CD4-positive, alpha-beta T cell treated with Interferon gamma for 1 hour (primary cell): ENCODE measurements around the gene KCNH6.
A peak's percentile ranks its signal among the peaks of the same experiment; 100 is the strongest.

Source experiments
- DNase-seq: peaks from one replicate; pipeline ENCODE4 v3.0.0-alpha.2; 2020

KCNH6 gene

DNA sequence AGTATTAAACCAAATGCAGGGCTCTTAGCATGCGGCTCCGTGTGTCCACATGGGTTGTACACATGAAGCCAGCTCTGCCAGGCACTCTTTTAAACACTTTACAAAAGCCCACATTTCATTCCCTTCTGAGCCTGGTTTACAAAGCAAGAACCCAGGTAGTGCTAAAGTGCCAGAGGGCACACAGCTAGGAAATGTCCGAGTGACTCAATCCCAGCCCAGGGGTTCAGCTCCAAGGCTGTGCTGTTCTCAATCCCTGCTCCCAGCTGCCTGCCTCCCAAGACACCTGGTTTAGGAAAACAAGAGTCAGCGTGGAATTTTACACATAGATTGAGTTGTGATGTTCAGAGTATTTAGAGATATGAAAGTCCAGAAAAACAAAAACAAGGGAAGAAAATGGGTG, 13.8 kb downstream of the KCNH6 start:
- DNase-seq: no peak

DNA sequence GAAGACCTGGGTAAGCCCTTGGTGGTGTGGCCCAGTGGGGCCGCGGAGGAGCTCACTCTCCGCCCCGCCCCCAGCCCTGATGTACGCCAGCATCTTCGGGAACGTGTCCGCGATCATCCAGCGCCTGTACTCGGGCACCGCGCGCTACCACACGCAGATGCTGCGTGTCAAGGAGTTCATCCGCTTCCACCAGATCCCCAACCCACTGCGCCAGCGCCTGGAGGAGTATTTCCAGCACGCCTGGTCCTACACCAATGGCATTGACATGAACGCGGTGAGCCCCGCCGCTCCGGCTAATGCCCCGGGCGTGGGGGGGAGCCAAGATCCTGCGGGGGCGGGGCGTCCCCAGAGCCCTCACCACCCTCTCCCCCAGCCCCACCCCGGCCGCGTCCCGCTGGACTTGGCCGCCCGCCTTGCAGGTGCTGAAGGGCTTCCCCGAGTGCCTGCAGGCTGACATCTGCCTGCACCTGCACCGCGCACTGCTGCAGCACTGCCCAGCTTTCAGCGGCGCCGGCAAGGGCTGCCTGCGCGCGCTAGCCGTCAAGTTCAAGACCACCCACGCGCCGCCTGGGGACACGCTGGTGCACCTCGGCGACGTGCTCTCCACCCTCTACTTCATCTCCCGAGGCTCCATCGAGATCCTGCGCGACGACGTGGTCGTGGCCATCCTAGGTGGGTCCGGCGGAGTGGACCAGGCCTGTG, 15.0 kb downstream of the KCNH6 start:
- DNase-seq: no peak

DNA sequence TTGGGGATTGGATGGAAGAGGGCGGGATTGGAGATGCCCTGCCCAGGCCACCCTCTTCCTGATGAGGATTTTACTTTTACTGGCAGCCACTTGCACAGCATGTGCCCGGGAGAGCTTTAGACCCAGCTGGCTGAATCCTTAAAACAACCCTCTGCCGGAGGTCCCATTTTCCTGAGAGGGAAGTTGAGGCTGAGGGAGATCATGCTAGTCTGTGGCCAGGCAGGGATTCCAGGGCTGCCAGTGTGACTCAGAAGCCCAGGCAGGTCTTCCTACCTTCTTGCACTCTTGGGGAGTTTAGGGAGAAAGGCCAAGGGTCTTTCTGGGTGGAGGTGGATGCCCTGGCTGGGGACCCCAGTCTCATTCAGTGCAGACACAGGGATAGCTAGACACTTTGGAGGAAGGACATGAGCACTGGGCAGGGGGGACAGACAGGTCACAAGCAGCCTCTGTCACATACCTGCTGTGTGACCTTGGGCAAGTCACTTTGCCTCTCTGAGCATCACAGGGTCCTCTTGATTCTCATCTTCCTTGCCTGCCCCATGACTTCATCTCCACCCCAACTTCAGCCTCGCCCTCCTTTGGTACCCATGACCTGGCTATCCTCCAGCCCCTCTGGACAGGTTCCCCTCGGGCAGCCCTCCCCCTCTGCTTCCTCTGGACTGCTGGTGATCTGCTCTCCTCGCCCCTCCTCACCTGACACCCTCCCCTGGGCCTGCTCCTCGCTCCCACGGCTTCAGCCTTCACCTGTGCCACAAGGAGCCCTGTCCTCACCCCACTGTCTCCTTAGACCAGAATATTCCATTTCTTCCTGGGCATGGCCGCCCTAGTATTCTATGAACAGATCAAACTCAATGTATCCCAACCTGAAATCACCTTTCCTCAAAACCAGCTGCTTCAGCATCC, 15.8 kb downstream of the KCNH6 start:
- no peak for DNase-seq

DNA sequence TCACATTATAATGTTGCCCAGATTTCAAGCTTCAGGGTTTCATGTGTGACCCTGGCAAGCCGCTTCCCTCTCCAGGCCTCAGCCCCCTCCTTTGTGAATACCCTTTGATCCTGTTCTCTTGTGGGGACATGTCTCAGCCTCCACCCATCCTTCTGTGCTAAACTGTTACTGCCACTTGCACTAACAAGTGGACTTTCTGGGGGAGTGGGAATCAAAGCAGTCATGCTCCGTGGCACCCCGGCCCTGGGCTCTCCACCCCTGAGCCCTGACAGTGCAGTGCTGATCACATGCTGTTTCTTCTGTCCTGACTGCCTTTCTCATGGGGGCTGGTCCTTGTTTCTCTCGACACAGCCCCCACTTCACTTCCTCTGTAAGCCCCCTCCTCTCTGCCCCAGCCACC, 17.4 kb downstream of the KCNH6 start:
- DNase-seq: no peak

DNA sequence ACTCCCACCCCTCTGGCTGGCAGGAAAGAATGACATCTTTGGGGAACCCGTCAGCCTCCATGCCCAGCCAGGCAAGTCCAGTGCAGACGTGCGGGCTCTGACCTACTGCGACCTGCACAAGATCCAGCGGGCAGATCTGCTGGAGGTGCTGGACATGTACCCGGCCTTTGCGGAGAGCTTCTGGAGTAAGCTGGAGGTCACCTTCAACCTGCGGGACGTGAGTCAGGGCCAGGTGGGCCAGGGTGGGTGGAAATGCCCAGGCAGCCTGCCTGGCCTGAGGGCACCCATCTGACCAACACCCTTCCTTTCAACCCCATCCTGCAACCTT, 19.0 kb downstream of the KCNH6 start:
- no peak for DNase-seq

DNA sequence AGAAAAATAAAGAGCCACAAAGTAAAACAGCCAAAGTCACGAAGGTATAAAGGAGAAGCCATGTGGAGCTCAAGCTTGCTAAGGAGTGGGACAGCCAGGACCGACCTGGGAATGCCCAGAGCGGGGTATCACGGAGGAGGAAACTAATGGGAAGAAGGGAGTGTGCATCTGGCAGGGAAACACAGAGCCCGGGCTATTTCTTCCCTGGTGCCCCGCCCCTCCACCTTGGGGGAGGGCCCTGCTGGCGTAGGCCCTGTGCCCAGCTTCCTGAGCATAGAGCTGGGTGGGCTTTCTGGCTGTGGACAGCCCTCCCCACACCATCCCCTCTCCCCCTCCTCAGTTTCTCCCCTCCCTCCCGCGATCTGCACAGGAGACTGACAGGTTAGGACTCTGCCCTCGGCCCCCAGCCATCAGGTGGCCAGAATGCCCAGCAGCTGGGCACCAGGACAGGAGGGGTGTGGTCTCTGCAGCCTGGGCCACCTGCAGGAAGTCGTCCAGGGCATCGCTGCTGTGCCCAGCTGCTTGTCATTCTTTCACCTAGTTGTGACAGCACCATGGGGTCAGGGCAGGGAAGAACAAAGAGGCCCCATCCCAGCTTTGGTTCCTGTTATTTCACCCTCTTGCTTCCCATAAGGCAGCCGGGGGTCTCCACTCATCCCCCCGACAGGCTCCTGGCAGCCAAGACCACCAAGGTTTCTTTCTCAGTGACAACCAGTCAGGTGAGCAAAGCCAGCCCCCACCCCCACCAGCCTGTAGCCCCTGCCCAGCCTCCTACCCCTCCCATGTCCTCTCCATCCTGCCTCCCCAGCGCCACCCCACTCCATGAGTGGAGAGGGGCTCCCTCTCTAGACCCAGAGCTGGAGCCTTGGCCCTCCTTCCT, 20.0 kb downstream of the KCNH6 start:
- no peak for DNase-seq

DNA sequence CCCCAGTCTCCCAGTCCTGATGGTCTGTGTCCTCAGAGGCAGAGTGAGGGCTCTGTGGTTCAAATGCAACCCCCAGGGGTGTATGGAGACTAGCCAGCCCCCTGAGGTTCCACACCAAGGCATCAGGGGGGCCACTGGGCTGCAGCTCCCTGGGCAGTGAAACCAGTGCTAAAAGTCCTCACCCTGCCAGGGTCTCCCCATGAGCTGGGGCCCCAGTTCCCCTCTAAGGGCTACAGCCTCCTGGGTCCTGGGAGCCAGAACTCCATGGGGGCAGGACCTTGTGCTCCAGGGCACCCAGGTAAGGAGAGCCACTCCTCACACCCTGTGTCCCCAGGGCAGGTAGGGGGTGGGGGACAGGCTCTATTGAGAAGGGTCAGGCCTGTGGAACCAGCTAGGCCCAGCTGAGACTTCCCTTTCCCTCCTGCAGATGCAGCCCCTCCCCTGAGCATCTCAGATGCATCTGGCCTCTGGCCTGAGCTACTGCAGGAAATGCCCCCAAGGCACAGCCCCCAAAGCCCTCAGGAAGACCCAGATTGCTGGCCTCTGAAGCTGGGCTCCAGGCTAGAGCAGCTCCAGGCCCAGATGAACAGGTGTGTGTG, 20.8 kb downstream of the KCNH6 start:
- DNase-seq: no peak

DNA sequence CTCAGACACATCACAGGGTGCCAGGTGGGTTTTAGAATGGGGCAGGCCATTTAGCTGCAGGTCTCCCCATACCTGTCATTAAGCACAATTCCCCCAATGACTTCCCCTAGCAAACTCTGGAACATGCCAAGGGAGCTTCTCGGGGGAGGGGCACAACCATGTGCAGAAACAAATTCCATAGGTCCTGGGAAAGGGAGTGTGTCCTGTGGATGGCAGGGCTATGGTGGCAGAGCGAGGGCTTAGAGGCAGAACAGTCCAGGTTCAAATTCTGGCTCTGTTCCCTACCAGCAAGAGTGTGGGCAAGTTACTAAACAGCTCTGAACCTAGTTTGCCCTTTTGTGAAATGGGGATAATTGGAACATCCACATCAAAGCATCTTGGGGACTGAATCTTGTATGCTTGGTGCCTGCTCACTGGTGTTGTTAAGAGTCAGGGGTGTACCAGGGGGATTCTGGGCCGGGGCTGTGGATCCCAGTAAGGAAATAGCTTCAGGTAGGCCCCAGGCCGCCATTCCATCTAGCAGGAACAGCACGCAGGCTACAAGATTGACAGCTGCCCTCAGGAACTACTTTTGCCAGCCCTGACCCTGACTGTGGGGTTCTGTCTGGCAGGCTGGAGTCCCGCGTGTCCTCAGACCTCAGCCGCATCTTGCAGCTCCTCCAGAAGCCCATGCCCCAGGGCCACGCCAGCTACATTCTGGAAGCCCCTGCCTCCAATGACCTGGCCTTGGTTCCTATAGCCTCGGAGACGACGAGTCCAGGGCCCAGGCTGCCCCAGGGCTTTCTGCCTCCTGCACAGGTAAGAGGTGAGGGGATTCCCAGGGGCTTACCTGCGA, 21.5 kb downstream of the KCNH6 start:
- DNase-seq: no peak

DNA sequence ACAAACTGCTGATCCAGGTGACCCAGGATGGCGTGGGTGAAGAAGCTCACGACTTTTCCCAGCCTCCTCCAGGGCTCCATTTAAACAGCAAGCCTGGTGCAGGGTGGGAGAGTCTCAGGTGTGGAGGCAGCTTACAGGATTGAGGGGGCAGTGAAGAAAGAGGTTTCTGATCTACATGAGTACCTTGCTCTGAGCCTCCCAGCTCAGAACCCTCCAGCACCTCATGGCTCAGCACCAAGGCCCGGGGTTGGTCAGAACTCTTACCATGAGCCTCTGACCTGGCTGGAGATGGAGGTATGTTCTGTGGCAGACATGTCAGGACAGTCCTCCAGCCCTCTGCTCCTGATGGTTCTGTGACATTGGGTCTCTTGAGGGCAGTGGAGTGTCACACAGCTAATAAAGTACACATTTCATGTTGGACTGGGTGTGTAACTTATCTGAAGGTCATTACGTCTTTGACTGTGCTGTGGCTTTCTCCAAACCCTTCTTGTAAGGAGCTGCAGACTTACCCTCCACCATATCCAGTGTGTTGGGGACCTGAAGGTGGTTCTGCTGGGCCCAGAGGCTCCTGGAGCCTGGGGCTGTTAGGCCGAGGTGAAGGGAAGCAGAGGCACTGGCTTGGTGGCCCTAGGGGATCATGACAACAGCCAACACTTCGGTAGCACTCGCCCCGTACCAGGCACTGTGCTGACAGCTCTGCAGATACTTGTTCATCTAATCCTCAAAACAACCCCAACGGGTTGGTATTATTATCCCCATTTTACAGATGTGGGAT, 23.3 kb downstream of the KCNH6 start:
- no peak for DNase-seq

DNA sequence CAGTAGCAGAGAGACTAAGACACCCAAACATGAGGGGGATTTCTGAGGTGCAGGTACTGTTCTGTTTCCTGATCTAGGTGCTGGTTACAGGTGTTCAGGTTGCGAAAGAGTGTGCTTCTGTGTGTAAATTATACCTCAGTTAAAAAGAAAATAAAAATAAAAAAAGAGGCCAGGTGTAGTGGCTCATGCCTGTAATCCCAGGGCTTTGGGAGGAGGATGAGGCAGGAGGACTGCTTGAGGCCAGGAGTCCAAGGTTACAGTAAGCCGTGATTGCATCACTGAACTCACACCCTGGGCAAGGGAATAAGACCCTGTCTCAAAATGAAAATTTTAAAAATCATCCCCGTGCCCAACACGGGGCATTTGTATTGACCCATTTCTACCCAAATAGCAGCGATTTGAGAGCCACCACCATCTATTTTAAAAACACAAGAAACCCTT, 23.9 kb downstream of the KCNH6 start:
- no peak for DNase-seq

DNA sequence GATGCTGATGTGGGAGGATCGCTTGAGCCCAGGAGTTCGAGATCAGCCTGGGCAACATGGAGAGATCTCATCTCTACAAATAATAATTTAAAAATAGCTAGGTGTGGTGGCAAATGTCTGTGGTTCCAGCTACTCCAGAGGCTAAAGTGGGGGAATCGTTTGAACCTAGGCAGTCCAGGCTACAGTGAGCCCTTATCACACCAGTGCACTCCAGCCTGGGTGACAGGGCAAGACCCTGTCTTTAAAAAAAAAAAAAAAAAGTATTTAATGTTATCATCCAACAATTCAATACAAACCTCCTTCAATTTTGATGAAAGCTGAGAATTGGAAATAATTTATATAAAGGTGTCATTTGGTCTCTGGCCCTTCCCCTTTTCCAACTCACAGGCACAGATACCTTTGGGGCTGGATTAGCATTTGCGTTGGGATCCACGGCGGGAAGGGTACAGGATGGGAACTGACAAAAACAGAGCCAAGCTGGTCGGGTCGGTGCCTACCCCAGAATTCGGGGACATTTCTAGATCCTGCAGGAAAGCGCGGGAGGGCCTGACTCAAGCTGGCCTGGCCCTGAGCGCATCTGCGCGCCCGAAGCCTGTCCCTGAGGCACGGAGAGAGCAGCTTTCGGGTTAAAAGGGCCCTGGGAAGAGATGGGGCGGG, 26.3 kb downstream of the KCNH6 start:
- DNase-seq: no peak

DNA sequence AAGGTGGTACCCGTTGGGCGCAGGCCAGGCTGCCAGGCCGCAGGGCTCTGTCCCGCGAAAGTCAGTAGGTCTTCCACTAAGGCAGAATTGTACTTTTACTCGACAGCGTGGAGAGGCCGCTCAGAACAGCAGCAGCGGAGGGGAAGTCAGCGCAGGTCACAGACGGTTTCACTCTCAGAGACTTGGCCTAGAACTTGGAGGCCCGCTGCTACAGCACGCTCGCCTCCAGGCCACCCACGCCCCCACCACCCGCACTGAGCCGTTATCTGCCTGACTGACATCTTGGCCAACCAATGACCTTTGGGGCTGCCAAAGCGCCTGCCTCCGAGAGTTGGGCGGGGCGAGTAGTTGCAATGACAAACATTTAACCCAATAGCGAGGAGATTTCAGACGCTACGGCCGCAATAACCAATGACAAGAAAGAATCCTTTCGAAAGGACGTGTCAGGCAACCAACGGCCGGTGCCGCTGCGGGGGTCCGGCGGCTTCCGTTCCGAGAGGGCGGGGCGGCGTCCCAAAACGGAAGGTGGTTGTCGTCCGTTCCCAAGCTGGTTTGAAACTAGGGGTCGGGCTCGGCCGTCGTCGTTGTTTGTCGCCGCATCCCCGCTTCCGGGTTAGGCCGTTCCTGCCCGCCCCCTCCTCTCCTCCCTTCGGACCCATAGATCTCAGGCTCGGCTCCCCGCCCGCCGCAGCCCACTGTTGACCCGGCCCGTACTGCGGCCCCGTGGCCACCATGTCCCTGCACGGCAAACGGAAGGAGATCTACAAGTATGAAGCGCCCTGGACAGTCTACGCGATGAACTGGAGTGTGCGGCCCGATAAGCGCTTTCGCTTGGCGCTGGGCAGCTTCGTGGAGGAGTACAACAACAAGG, 27.0 kb downstream of the KCNH6 start, which contains the start of gene DCAF7:
Gene DCAF7, plus strand, starts transcription at position 532 of the 871 bp plus-strand sequence. Its CDS starts 201 bp downstream, at position 733.
- DNase-seq: peak; percentile 99

DNA sequence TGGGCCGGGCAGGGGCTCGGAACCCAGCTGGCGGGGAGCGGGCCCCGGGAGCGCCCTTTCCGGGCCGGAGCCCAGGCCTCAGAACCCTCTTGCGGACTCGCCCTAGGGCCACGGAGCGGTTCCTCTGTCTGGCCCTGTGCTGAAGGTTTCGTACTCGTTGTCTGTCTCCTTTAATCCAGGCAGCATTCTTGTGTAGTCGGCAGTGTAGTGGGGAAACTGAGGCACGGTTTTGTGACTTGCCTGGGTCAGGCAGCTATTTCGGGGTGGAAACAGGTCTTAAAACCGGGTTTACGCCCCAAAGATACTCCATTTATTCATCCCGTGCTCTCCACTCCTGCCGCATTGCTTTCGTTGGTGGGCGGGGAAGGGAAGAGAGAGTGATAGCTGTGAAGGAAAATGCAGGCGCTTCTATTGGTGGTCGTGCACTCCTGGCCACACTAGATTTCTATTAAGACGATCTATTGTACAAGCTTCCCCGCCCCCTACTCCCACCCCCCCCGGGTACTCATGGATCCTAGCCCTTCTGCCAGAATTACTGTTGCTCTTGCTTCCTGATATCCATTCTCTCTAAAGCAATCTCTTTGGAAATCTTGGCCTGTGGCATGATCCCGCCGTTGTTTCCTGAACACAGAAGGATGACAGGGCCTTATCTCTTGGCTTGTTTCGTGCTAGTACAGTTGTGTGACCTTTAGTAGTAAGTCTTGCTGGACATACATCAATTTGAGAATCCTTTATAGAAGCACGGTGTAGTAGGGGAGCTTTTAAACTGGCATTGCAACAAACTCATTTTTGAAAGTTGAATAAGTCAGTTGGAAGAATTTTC, 27.9 kb downstream of the KCNH6 start:
- DNase-seq: no peak

DNA sequence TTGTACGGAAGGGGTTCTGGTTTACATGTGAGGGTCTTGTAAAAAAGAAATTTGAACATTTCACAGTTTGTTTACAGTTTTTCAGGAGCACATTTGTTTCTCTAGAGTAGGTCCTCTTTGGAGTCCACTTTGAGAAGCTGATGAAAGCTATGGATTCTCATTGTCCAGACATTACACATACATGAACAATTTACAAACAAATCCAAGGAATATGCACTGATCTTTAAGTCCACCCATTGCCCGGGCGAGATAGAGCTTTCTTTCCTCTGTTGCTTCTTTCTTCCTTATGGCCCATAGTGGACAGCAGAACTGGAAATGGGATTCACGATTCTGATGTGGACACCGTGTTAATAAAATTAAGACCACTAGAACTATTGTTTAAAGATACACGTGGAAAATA, 29.1 kb downstream of the KCNH6 start:
- DNase-seq: no peak

DNA sequence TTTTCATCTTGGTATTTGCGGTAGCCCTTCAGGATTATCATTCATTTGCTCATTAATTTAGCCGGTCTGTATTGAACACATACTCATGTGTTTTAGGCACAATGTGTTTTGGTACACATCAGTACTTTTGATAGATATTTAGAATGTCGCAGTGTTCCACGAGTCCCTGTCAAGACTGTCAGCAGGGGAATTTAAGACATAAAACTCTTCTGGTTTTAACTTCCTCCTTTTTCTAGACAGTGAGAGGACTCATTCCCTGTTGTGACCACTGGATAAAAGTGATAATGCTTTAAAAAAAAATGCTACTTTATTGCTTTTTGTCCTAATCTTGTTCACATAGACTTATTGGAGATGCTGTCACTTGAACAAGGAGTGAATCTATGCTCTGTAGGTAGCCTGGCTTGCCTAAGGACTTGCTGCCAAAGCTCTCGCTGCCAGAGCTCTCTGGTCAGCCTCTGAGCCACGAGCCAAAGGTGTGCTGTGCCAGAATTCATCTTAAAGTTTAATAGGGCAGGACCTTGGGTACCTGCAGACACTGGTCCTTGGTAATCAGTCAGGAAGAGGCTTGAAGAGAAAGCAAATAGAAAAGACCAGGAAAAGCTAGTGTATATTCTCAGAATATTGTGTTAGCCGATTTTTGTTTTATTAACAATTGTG, 32.5 kb downstream of the KCNH6 start:
- no peak for DNase-seq

DNA sequence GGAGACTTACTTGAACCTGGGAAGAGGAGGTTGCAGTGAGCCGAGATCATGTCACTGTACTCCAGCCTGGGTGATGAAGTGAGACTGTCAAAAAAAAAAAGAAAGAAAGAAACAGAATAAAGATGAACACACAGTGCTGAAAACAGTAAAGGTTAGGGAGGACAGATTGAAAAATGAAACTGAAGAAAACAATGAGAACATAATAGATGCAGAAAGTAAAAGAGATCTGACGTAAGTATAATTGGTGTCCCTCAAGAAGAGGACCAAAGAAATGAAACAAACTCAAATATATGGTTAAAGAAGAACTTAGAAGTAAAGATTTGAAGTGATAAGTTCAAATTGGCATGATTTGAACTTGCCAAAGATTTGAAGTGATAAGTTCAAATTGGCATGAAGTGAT, 34.3 kb downstream of the KCNH6 start:
- no peak for DNase-seq

DNA sequence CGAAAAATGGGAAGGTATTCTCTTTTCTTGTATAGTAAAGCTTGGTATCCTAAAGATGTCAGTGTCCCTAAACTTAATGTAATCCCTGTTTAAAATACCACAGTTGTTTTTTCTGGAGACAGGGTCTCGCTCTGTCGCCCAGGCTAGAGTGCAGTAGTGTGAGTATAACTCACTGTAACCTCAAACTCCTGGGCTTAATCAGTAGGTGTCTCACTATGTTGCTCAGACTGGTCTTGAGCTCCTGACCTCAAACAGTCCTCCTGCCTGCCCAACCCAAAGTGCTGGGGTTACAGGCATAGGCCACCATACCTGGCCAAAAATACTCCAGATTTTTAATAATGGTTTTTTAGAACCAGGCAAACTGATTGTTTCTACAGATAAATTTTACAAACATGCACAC, 35.3 kb downstream of the KCNH6 start:
- DNase-seq: no peak

DNA sequence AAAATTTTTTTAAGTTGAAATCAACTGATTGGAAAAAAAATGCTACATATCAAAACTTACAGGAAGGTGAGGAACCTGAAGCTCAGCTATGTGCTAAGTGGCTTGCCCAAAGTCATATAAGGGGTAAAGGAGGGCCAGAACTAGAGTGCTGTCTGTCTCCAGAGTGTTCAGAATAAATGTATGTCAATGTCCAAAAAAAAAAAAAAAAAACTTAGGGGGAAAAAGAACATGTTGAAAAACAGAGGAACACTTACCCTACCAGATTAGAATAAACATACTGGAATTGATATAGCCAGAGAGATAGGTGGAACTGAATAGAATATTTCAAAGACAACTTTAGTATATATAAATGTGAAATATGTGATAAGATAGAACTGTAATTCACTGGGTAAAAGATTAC, 38.7 kb downstream of the KCNH6 start:
- DNase-seq: no peak
